Epidermal melanocyte (primary cell): ENCODE results near the gene ADGRG3.

Source experiments
- DNase-seq: peaks from one replicate; pipeline ENCODE4 v3.0.0; 2011; ENCODE audit warnings: low spot score; ENCODE audit not compliant: insufficient read length

Gene ADGRG3

GRCh38 chr16:57630407-57630797 is 37.7 kb upstream of the ADGRG3 start:
- DNase-seq: no peak

- no peak for DNase-seq
Observed at GRCh38 chr16:57630931-57631845, 36.9 kb upstream of the ADGRG3 start.

- DNase-seq: no peak
Observed at GRCh38 chr16:57632568-57632967, 35.5 kb upstream of the ADGRG3 start.

- no peak for DNase-seq
Observed at GRCh38 chr16:57633383-57634064, 34.6 kb upstream of the ADGRG3 start.

GRCh38 chr16:57634171-57634570 is 33.9 kb upstream of the ADGRG3 start:
- DNase-seq: peak; percentile 41

- DNase-seq: no peak
Observed at GRCh38 chr16:57635266-57636097, 32.6 kb upstream of the ADGRG3 start.

- DNase-seq: no peak
Observed at GRCh38 chr16:57636184-57636583, 31.9 kb upstream of the ADGRG3 start.

- DNase-seq: no peak
Observed at GRCh38 chr16:57637020-57637419, 31.1 kb upstream of the ADGRG3 start.

GRCh38 chr16:57637424-57637823 is 30.7 kb upstream of the ADGRG3 start:
- DNase-seq: peak; percentile 84

GRCh38 chr16:57637965-57638364 is 30.1 kb upstream of the ADGRG3 start:
- DNase-seq: no peak

- DNase-seq: no peak
Observed at GRCh38 chr16:57638381-57638780, 29.7 kb upstream of the ADGRG3 start.

GRCh38 chr16:57639172-57639887 is 28.8 kb upstream of the ADGRG3 start:
- no peak for DNase-seq

- no peak for DNase-seq
Observed at GRCh38 chr16:57640185-57640584, 27.9 kb upstream of the ADGRG3 start.

- no peak for DNase-seq
Observed at GRCh38 chr16:57640612-57641011, 27.5 kb upstream of the ADGRG3 start.

GRCh38 chr16:57642160-57643135 is 25.7 kb upstream of the ADGRG3 start:
- no peak for DNase-seq

- DNase-seq: no peak
Observed at GRCh38 chr16:57643147-57643874, 24.8 kb upstream of the ADGRG3 start.

- no peak for DNase-seq
Observed at GRCh38 chr16:57643910-57644309, 24.2 kb upstream of the ADGRG3 start.

- DNase-seq: no peak
Observed at GRCh38 chr16:57644383-57645014, 23.6 kb upstream of the ADGRG3 start.

GRCh38 chr16:57645169-57645568 is 22.9 kb upstream of the ADGRG3 start:
- DNase-seq: no peak
